ENCODE data around the gene RASGRP2. TPM values are rescaled to one million over a fixed set of nuclear protein-coding genes. Genes with fewer than 3 reads are reported as not detected.

RASGRP2 gene
- total and polyA plus RNA-seq, 2 experiments from 2014 or later, result 30.1 to 50.4 TPM

DNA sequence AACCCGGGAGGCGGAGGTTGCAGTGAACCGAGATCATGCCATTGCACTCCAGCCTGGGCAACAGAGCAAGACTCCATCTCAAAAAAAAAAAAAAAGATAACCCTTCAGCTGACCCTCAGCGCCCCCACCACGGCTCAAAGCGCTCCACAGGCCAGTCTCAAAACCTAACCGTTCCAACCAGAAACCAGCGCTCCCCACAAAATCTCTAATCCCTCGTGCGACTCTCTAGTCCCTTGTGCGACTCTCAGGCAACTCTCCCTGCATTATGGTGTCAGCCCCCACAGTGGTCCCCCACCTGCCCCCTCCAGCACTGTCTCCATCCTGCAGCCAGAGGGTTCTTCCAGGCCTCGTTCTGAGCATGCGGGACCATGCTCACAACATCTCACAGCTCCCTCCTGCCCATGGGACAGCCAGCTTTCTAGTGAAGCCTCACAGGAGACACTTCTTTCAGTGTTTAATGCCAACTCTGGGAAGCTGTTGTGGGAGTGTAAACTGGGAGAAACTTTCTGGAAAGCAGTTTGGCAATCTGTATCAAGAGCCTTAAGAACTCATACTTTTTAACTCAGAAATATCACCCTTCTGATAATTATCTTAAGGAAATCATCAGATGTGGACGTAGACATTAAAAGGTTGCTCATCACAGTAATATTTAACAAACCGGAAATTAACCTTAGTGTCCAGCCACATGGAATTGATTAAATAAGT, 4.2 kb upstream of the RASGRP2 start:
- no peak overlapping the region for H3K27ac ChIP-seq (ENCODE audit: low read depth)
- no peak overlapping the region for H3K4me2 ChIP-seq
- no peak overlapping the region for H3K4me3 ChIP-seq
- Mint-ChIP-seq H3K4me3 (no peak overlapping the region; the same call in 2 of the 3 replicates), H3K27ac (no peak overlapping the region), H3K9me3 (no peaks in the 10 kb centered on the region; the same call in 2 of the 3 replicates), H3K36me3 (ENCODE audit: low read depth) (0 out of 3 replicates have a peak, but pooled peaks cover 3% of the 10 kb centered on the region), H3K4me1 (peaks cover 15% of the 10 kb centered on the region), H3K27me3 (ENCODE audit: insufficient read depth, low read depth, poor library complexity) (peaks cover 24% of the 10 kb centered on the region)
- ATAC-seq (no peak), DNase-seq (ENCODE audit: low spot score) (no peak)
- no peaks in the 10 kb centered on the region for H3K79me2 ChIP-seq (replicated peaks; ENCODE audit: insufficient read depth)
- no peaks in the 10 kb centered on the region for H3K9me2 ChIP-seq (ENCODE audit: insufficient read depth)
- H3K36me3 ChIP-seq (ENCODE audit: insufficient read depth), result no peaks in the 10 kb centered on the region
- H2AFZ ChIP-seq, result no peak overlapping the region
- H3K4me1 ChIP-seq (ENCODE audit: insufficient read depth), result peaks cover 2% of the 10 kb centered on the region; the same call in 1 of the 2 replicates
- H4K20me1 ChIP-seq (replicated peaks; ENCODE audit: insufficient read depth), result no peaks in the 10 kb centered on the region
- peaks cover 14% of the 10 kb centered on the region for H3K27me3 ChIP-seq (ENCODE audit: insufficient read depth)
- no peak for TF ChIP-seq STAT1 (IDR thresholded peaks at IDR 0.05; ENCODE audit: unreplicated experiment)
- TF ChIP-seq ETS1 (IDR thresholded peaks at IDR 0.05), result no peak
- no peak for TF ChIP-seq EZH2 (IDR thresholded peaks at IDR 0.05; ENCODE audit: low read depth, unreplicated experiment)
- TF ChIP-seq EZH2phosphoT487 (IDR thresholded peaks at IDR 0.05; ENCODE audit: unreplicated experiment), result no peak
- TF ChIP-seq CTCF (conservative IDR thresholded peaks at IDR 0.05; ENCODE audit: low read depth in 2 of 2), result no peak
- TF ChIP-seq POLR2AphosphoS5 (IDR thresholded peaks at IDR 0.05; ENCODE audit: low read depth), result no peak
- no peak for TF ChIP-seq NANOG (IDR thresholded peaks at IDR 0.05; ENCODE audit: borderline replicate concordance)
- TF ChIP-seq REST (IDR thresholded peaks at IDR 0.05; ENCODE audit: unreplicated experiment), result no peak
- TF ChIP-seq CREB1 (CRISPR knock-in tag; IDR thresholded peaks at IDR 0.05; ENCODE audit: low read depth), result no peak
- no peak for TF ChIP-seq JUNB (IDR thresholded peaks at IDR 0.05; ENCODE audit: unreplicated experiment)
- no peak for TF ChIP-seq ZNF331 (CRISPR knock-in tag; IDR thresholded peaks at IDR 0.05; ENCODE audit: low read depth)
- no peak for TF ChIP-seq ZNF114 (CRISPR knock-in tag; IDR thresholded peaks at IDR 0.05)
- TF ChIP-seq ZNF462 (CRISPR knock-in tag; IDR thresholded peaks at IDR 0.05), result no peak
- peaks cover 10% of the 10 kb centered on the region for H3F3A ChIP-seq (replicated peaks; ENCODE audit: low read depth)

Data from GM23338 (cell line).